ENCODE data around the gene ST6GALNAC6.
A peak's percentile ranks its signal among the peaks of the same experiment; 100 is the strongest.

ST6GALNAC6 gene

GRCh38 chr9:127865645-127866464 lies 33.5 kb downstream of the ST6GALNAC6 start:
- DNase-seq, result peak; percentile 52

GRCh38 chr9:127863191-127863621 lies 36.2 kb downstream of the ST6GALNAC6 start:
- H3K27ac Mint-ChIP-seq, result peak overlapping the region; percentile 87
- peaks cover 53% of the 10 kb centered on the region for H3K4me1 Mint-ChIP-seq
- DNase-seq, result no peak
- CTCF ChIA-PET, result interaction anchor here (0.8 to 1.6 kb wide), 4 partner anchors 9 to 254 kb away, joined by 3 to 5 read pairs (median 4); partner anchors contain the start of gene TOR2A
- no peak overlapping the region for H3K4me3 Mint-ChIP-seq
- no peaks in the 10 kb centered on the region for H3K9me3 Mint-ChIP-seq
- peaks cover 12% of the 10 kb centered on the region for H3K36me3 Mint-ChIP-seq
- peaks cover 5% of the 10 kb centered on the region for H3K27me3 Mint-ChIP-seq

More at GRCh38 chr9:127865645-127866464, 33.5 kb downstream of the ST6GALNAC6 start:
- Mint-ChIP-seq H3K36me3 (peaks cover 17% of the 10 kb centered on the region), H3K4me1 (peaks cover 45% of the 10 kb centered on the region), H3K27me3 (no peaks in the 10 kb centered on the region), H3K4me3 (no peak overlapping the region), H3K27ac (peak overlapping the region; percentile 34), H3K9me3 (no peaks in the 10 kb centered on the region)
- CTCF ChIA-PET, result interaction anchor here (1.0 to 1.5 kb wide), 2 partner anchors 44 to 102 kb away, joined by 4 to 5 read pairs; no protein-coding TSS in a partner anchor

GRCh38 chr9:127862075-127863011 lies 37.1 kb downstream of the ST6GALNAC6 start:
- Mint-ChIP-seq H3K4me1 (peaks cover 53% of the 10 kb centered on the region), H3K4me3 (no peak overlapping the region)
- CTCF ChIA-PET, result interaction anchor here (0.8 to 1.6 kb wide), 5 partner anchors 7 to 255 kb away, joined by 3 to 5 read pairs (median 4); partner anchors contain the start of gene TOR2A

GRCh38 chr9:127860779-127861178 lies 38.6 kb downstream of the ST6GALNAC6 start:
- peaks cover 3% of the 10 kb centered on the region for H3K36me3 Mint-ChIP-seq
- CTCF ChIA-PET, result no interaction called here
- peaks cover 50% of the 10 kb centered on the region for H3K4me1 Mint-ChIP-seq
- H3K27me3 Mint-ChIP-seq, result peaks cover 5% of the 10 kb centered on the region
- no peak for DNase-seq
- H3K9me3 Mint-ChIP-seq, result no peaks in the 10 kb centered on the region
- no peak overlapping the region for H3K4me3 Mint-ChIP-seq
- no peak overlapping the region for H3K27ac Mint-ChIP-seq

More at GRCh38 chr9:127862075-127863011, 37.1 kb downstream of the ST6GALNAC6 start:
- Mint-ChIP-seq H3K27ac (peak overlapping the region; percentile 87), H3K9me3 (no peaks in the 10 kb centered on the region), H3K27me3 (peaks cover 5% of the 10 kb centered on the region), H3K36me3 (peaks cover 8% of the 10 kb centered on the region)
- DNase-seq, result peak; percentile 79

GRCh38 chr9:127860260-127860659 lies 39.1 kb downstream of the ST6GALNAC6 start:
- no peaks in the 10 kb centered on the region for H3K9me3 Mint-ChIP-seq
- H3K4me1 Mint-ChIP-seq, result peaks cover 49% of the 10 kb centered on the region
- no peak overlapping the region for H3K27ac Mint-ChIP-seq
- no peak overlapping the region for H3K4me3 Mint-ChIP-seq
- DNase-seq, result no peak
- no peaks in the 10 kb centered on the region for H3K36me3 Mint-ChIP-seq
- CTCF ChIA-PET, result interaction anchor here (0.6 to 1.3 kb wide), 2 partner anchors 10 to 63 kb away, joined by 3 to 6 read pairs; no protein-coding TSS in a partner anchor
- H3K27me3 Mint-ChIP-seq, result peaks cover 5% of the 10 kb centered on the region

GRCh38 chr9:127858041-127858512 lies 41.3 kb downstream of the ST6GALNAC6 start:
- peaks cover 53% of the 10 kb centered on the region for H3K4me1 Mint-ChIP-seq
- peaks cover 4% of the 10 kb centered on the region for H3K36me3 Mint-ChIP-seq
- DNase-seq, result no peak
- no peaks in the 10 kb centered on the region for H3K9me3 Mint-ChIP-seq
- H3K27me3 Mint-ChIP-seq, result peaks cover 5% of the 10 kb centered on the region
- no peak overlapping the region for H3K4me3 Mint-ChIP-seq
- no peak overlapping the region for H3K27ac Mint-ChIP-seq
- CTCF ChIA-PET, result interaction anchor here (1.0 kb wide), 1 partner anchor 124 kb away, joined by 3 read pairs; the partner anchor contains the start of gene TOR2A

- Mint-ChIP-seq H3K27me3 (peaks cover 5% of the 10 kb centered on the region), H3K9me3 (peaks cover under 1% of the 10 kb centered on the region), H3K4me3 (no peak overlapping the region), H3K36me3 (peaks cover 4% of the 10 kb centered on the region), H3K27ac (peak overlapping the region; percentile 24), H3K4me1 (peaks cover 53% of the 10 kb centered on the region)
- CTCF ChIA-PET, result interaction anchor here (1.0 kb wide), 1 partner anchor 123 kb away, joined by 3 read pairs; the partner anchor contains the start of gene TOR2A
- DNase-seq, result no peak
These were observed 42.1 kb downstream of the ST6GALNAC6 start for GRCh38 chr9:127857278-127857677.

GRCh38 chr9:127856729-127857116 lies 42.7 kb downstream of the ST6GALNAC6 start:
- CTCF ChIA-PET, result interaction anchor here (1.0 kb wide), 1 partner anchor 122 kb away, joined by 3 read pairs; the partner anchor contains the start of gene TOR2A
- DNase-seq, result no peak
- Mint-ChIP-seq H3K9me3 (peaks cover 1% of the 10 kb centered on the region), H3K4me3 (no peak overlapping the region), H3K27me3 (peaks cover 5% of the 10 kb centered on the region), H3K36me3 (peaks cover 8% of the 10 kb centered on the region), H3K27ac (no peak overlapping the region), H3K4me1 (peaks cover 53% of the 10 kb centered on the region)

GRCh38 chr9:127856094-127856728 lies 43.2 kb downstream of the ST6GALNAC6 start:
- Mint-ChIP-seq H3K27ac (no peak overlapping the region), H3K4me3 (no peak overlapping the region), H3K27me3 (peaks cover 5% of the 10 kb centered on the region), H3K4me1 (peaks cover 53% of the 10 kb centered on the region), H3K9me3 (peaks cover 1% of the 10 kb centered on the region), H3K36me3 (peaks cover 10% of the 10 kb centered on the region)
- CTCF ChIA-PET, result interaction anchor here (0.9 to 2.5 kb wide), 3 partner anchors 13 to 121 kb away, joined by 3 to 10 read pairs (median 8); partner anchors contain the start of gene TOR2A
- no peak for DNase-seq

GRCh38 chr9:127855522-127855921 lies 43.9 kb downstream of the ST6GALNAC6 start:
- Mint-ChIP-seq H3K4me3 (peak overlapping the region; percentile 54), H3K4me1 (peaks cover 46% of the 10 kb centered on the region), H3K9me3 (peaks cover 4% of the 10 kb centered on the region), H3K27me3 (peaks cover 5% of the 10 kb centered on the region), H3K36me3 (peaks cover 14% of the 10 kb centered on the region), H3K27ac (no peak overlapping the region)
- CTCF ChIA-PET, result interaction anchor here (0.9 to 2.5 kb wide), 3 partner anchors 14 to 120 kb away, joined by 3 to 10 read pairs (median 8); partner anchors contain the start of gene TOR2A
- DNase-seq, result no peak

GRCh38 chr9:127854960-127855359 lies 44.4 kb downstream of the ST6GALNAC6 start:
- H3K27ac Mint-ChIP-seq, result no peak overlapping the region

GRCh38 chr9:127854184-127854806 lies 45.1 kb downstream of the ST6GALNAC6 start, which contains the start of gene ENG:
Gene ENG (minus strand): TSS chr9:127854658. CDS start chr9:127854355, 303 bp downstream.
- H3K27ac Mint-ChIP-seq, result peak within 1 kb of the TSS; percentile 88
- DNase-seq, result peak; percentile 57
- peaks cover 43% of the 10 kb centered on the region for H3K4me1 Mint-ChIP-seq
- CTCF ChIA-PET, result interaction anchor here (2.4 to 2.5 kb wide), 2 partner anchors 15 to 119 kb away, joined by 8 to 10 read pairs; partner anchors contain the start of gene TOR2A
- peak within 1 kb of the TSS; percentile 88 for H3K4me3 Mint-ChIP-seq
- H3K27me3 Mint-ChIP-seq, result peaks cover 5% of the 10 kb centered on the region
- H3K9me3 Mint-ChIP-seq, result peaks cover 13% of the 10 kb centered on the region
- H3K36me3 Mint-ChIP-seq, result peaks cover 24% of the 10 kb centered on the region

More at GRCh38 chr9:127854960-127855359, 44.4 kb downstream of the ST6GALNAC6 start:
- peaks cover 43% of the 10 kb centered on the region for H3K4me1 Mint-ChIP-seq
- CTCF ChIA-PET, result interaction anchor here (2.4 to 2.5 kb wide), 2 partner anchors 14 to 120 kb away, joined by 8 to 10 read pairs; partner anchors contain the start of gene TOR2A
- peaks cover 17% of the 10 kb centered on the region for H3K36me3 Mint-ChIP-seq
- H3K9me3 Mint-ChIP-seq, result peaks cover 8% of the 10 kb centered on the region
- no peak for DNase-seq
- peak overlapping the region; percentile 54 for H3K4me3 Mint-ChIP-seq
- peaks cover 5% of the 10 kb centered on the region for H3K27me3 Mint-ChIP-seq

Measured in activated naive CD4-positive, alpha-beta T cell treated with anti-CD3 and anti-CD28 coated beads, Interleukin-2, amount 10 ng/mL, durations not matched to agents 7 days and 5 days (primary cell).